ENCODE measurements around the gene APBA1.

The APBA1 gene

DNA sequence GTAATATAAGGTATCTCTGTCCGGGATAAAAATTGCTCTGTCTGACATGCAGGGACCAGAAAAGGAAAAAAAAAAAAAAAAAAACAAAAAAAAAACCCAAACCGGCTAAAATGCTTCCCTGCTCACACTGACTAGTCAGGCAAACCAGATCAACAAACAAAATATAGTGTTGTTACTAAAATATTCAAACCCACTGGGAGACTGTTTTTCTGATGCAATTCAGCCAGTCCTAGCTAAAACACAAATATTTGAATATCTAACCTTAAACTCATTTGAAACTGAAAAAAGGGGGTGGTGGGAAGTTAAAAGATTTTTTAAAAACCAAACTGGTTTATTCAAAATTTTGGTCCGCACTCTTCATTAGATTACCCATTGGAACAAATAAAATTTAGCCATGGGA lies 61.0 kb downstream of the APBA1 start (continued):
- no peak for TF ChIP-seq BACH2 (CRISPR knock-in tag; IDR thresholded peaks at IDR 0.05; ENCODE audit: borderline replicate concordance)

DNA sequence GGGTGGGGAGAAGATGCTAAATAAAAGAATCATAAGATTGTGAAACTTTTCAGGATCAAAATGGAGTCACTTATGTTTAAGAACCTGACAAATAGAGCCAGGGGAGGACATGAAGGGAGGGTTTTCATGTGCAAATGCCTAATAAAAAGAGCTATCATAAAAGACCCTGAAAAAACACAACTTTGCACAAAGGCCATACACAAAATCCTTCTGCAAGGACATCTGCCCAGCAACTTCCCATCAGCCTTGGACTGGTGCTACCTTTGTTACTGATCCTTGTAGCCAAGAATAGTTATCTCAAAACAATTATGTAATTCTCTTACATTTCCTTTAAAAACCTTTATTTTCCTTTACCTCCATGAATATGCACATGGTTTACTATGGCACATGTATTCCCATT lies 63.0 kb downstream of the APBA1 start:
- TF ChIP-seq CREB5 (CRISPR knock-in tag; IDR thresholded peaks at IDR 0.05; ENCODE audit: low read depth) = no peak
- no peak for TF ChIP-seq ZFP3 (CRISPR knock-in tag; IDR thresholded peaks at IDR 0.05)
- no peak for TF ChIP-seq SNAI2 (CRISPR knock-in tag; IDR thresholded peaks at IDR 0.05)
- no peak for TF ChIP-seq CSRNP3 (CRISPR knock-in tag; IDR thresholded peaks at IDR 0.05)
- no peak for TF ChIP-seq CSDC2 (CRISPR knock-in tag; IDR thresholded peaks at IDR 0.05)
- TF ChIP-seq TCF4 (CRISPR knock-in tag; IDR thresholded peaks at IDR 0.05; ENCODE audit: borderline replicate concordance) = no peak
- no peak for TF ChIP-seq GLIS3 (CRISPR knock-in tag; IDR thresholded peaks at IDR 0.05)
- no peak for TF ChIP-seq ZNF565 (CRISPR knock-in tag; conservative IDR thresholded peaks at IDR 0.05; ENCODE audit: low read depth)
- TF ChIP-seq, protein P1, sequence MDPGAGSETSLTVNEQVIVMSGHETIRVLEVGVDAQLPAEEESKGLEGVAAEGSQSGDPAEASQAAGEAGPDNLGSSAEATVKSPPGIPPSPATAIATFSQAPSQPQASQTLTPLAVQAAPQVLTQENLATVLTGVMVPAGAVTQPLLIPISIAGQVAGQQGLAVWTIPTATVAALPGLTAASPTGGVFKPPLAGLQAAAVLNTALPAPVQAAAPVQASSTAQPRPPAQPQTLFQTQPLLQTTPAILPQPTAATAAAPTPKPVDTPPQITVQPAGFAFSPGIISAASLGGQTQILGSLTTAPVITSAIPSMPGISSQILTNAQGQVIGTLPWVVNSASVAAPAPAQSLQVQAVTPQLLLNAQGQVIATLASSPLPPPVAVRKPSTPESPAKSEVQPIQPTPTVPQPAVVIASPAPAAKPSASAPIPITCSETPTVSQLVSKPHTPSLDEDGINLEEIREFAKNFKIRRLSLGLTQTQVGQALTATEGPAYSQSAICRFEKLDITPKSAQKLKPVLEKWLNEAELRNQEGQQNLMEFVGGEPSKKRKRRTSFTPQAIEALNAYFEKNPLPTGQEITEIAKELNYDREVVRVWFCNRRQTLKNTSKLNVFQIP (CRISPR knock-in tag; IDR thresholded peaks at IDR 0.05; ENCODE audit: borderline replicate concordance, low read depth) = no peak
- TF ChIP-seq PATZ1 (CRISPR knock-in tag; IDR thresholded peaks at IDR 0.05; ENCODE audit: borderline replicate concordance) = no peak
- no peak for TF ChIP-seq BACH2 (CRISPR knock-in tag; IDR thresholded peaks at IDR 0.05; ENCODE audit: borderline replicate concordance)
- TF ChIP-seq ESRRG (CRISPR knock-in tag; IDR thresholded peaks at IDR 0.05) = no peak
- TF ChIP-seq, protein P2, sequence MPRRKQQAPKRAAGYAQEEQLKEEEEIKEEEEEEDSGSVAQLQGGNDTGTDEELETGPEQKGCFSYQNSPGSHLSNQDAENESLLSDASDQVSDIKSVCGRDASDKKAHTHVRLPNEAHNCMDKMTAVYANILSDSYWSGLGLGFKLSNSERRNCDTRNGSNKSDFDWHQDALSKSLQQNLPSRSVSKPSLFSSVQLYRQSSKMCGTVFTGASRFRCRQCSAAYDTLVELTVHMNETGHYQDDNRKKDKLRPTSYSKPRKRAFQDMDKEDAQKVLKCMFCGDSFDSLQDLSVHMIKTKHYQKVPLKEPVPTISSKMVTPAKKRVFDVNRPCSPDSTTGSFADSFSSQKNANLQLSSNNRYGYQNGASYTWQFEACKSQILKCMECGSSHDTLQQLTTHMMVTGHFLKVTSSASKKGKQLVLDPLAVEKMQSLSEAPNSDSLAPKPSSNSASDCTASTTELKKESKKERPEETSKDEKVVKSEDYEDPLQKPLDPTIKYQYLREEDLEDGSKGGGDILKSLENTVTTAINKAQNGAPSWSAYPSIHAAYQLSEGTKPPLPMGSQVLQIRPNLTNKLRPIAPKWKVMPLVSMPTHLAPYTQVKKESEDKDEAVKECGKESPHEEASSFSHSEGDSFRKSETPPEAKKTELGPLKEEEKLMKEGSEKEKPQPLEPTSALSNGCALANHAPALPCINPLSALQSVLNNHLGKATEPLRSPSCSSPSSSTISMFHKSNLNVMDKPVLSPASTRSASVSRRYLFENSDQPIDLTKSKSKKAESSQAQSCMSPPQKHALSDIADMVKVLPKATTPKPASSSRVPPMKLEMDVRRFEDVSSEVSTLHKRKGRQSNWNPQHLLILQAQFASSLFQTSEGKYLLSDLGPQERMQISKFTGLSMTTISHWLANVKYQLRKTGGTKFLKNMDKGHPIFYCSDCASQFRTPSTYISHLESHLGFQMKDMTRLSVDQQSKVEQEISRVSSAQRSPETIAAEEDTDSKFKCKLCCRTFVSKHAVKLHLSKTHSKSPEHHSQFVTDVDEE (CRISPR knock-in tag; IDR thresholded peaks at IDR 0.05) = no peak
- TF ChIP-seq PPARA (CRISPR knock-in tag; IDR thresholded peaks at IDR 0.05; ENCODE audit: borderline replicate concordance) = no peak
- TF ChIP-seq ZC3H10 (CRISPR knock-in tag; IDR thresholded peaks at IDR 0.05) = no peak
- no peak for TF ChIP-seq ZNF8 (CRISPR knock-in tag; IDR thresholded peaks at IDR 0.05)
- TF ChIP-seq ISL1 (CRISPR knock-in tag; IDR thresholded peaks at IDR 0.05) = no peak
- no peak for TF ChIP-seq ZNF70 (CRISPR knock-in tag; IDR thresholded peaks at IDR 0.05)
- no peak for ATAC-seq

DNA sequence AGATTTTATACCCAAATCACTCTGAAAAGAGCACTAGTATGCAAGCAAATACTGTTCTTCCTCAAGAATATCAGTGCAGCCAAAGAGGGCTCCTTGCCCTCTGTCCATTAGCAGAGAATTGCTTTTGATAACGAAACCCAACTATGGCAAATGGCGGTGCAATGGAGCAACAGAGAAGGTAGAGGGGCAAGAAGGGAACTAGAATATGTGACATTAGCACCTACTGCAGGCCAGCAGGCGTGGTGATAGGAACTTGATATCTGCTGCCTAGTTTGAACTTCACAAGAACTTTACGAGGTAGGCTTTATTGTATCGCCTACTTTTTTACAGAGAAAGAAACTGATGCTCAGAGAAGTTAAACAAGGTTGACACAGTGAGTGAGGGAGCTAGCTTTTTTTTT lies 66.1 kb downstream of the APBA1 start:
- TF ChIP-seq ARNTL (CRISPR knock-in tag; IDR thresholded peaks at IDR 0.05; ENCODE audit: borderline replicate concordance, low read depth) (no peak), PPARA (CRISPR knock-in tag; IDR thresholded peaks at IDR 0.05; ENCODE audit: borderline replicate concordance) (no peak)
- no peak for ATAC-seq

DNA sequence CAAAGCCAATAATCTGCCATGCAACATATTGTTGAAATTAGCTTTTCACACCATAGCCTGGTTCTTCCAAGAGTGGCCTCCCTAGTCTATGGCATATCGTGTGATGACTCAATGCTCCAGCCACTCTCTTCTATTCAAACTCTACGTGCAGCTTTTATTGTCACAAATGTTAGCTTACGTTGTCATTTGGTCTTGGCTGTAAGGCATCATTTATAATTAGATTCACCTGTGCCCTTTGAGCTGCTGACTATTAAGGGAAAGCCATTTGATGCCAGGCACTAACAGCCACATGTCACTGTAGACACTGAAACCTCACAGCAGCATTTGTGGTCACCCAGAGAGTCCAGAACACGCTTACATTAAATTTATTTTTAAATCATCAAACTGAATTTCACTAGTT lies 66.8 kb downstream of the APBA1 start:
- peak; percentile 26; the same call in 1 of the 3 replicates for ATAC-seq
- TF ChIP-seq ISL1 (CRISPR knock-in tag; IDR thresholded peaks at IDR 0.05) (no peak), ESRRG (CRISPR knock-in tag; IDR thresholded peaks at IDR 0.05) (no peak), ZNF70 (CRISPR knock-in tag; IDR thresholded peaks at IDR 0.05) (no peak), CSRNP3 (CRISPR knock-in tag; IDR thresholded peaks at IDR 0.05) (no peak), BACH2 (CRISPR knock-in tag; IDR thresholded peaks at IDR 0.05; ENCODE audit: borderline replicate concordance) (no peak), CREB5 (CRISPR knock-in tag; IDR thresholded peaks at IDR 0.05; ENCODE audit: low read depth) (no peak), ZNF565 (CRISPR knock-in tag; conservative IDR thresholded peaks at IDR 0.05; ENCODE audit: low read depth) (no peak), ZFP3 (CRISPR knock-in tag; IDR thresholded peaks at IDR 0.05) (no peak), ARNTL (CRISPR knock-in tag; IDR thresholded peaks at IDR 0.05; ENCODE audit: borderline replicate concordance, low read depth) (no peak), RARB (CRISPR knock-in tag; IDR thresholded peaks at IDR 0.05) (no peak), ZFP30 (CRISPR knock-in tag; IDR thresholded peaks at IDR 0.05) (no peak)
- TF ChIP-seq, protein P1 (CRISPR knock-in tag; IDR thresholded peaks at IDR 0.05; ENCODE audit: borderline replicate concordance, low read depth) = no peak

Data from SK-N-SH treated with all-trans-retinoic acid at 6 μM for 48 hours (cell line).